HG03039 (cell line): ENCODE measurements around the gene DACH2.

ENCODE experiments used
- ATAC-seq: cut with Tn5 transposase; IDR thresholded peaks from one replicate; pipeline ENCODE4 v1.9.1; 2021; ENCODE audit warnings: mild to moderate bottlenecking, moderate library complexity; ENCODE audit not compliant: unreplicated experiment

Gene DACH2

DNA sequence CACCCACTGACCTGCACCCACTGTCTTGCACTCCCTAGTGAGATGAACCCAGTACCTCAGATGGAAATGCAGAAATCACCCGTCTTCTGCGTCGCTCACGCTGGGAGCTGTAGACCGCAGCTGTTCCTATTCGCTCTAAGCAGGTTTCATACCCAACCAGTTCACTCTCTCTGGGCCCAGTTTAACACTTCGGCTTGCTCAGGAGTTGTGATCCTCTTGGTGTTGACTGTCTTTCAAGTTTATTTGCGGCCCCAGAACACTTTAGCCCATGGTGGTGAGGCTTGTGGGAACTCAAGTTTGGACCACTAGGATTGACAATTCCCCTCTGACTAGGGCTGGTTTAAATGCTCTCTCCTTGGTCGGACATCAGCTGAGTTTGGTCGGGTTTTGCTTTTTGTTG is 147.0 kb downstream of the DACH2 start:
- no peak for ATAC-seq

DNA sequence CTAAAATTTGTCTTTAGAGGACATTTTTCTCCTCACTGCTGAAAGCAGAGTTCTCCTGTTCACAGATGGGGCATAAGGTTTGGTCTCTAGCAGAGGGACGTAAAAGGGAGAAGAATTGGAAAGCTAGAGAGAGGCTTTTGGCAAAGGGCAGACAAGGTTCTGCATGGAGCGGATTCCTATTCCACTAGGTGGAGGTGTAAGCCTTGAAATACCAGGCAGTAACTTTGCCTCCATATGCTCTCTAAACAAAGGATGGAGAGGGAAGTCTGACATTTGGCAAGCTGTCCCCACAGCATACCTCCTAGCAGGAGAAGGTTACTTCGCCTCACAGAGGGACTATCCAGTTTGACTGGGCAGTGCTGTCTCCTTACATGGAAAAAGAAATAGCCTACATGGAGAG is 174.7 kb downstream of the DACH2 start:
- no peak for ATAC-seq

DNA sequence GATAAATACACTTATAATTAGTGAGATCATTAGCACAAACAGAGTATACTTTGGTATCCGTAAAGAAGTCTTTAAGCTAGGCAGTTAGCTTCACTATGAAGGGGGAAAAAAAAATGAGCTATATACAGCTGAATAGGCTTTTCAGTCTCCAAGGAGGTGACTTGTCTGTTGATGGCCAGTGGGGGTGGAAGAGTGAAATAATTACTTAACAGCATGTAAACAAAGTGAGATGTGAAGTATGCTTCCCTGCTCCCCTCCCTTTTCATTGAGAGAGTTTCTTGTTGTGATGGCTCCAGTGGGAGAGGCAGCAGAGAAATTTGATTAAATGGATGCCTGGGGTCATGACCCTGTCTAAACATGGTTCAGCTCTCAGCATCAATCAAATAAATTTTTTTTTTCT is 180.9 kb downstream of the DACH2 start:
- no peak for ATAC-seq

DNA sequence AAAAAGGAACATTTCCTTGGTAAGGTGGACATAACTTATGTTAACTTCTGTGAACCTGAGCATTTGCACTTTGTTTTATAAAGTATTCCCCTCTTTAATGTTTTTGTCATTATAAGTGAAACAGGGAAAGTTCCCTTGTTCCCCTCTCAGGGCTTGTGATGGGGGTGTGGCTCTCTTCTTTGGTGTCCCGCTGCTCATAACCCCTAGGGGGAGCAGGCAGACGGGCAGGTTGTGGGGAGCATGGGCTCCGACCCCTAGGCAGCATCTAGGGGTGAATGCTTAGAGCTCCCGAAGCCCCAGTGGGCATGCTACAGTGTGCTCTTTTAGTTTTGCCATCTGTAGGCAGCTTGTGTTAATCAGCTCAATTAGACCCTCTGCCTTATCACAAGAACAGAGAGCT is 200.4 kb downstream of the DACH2 start:
- ATAC-seq, result no peak

DNA sequence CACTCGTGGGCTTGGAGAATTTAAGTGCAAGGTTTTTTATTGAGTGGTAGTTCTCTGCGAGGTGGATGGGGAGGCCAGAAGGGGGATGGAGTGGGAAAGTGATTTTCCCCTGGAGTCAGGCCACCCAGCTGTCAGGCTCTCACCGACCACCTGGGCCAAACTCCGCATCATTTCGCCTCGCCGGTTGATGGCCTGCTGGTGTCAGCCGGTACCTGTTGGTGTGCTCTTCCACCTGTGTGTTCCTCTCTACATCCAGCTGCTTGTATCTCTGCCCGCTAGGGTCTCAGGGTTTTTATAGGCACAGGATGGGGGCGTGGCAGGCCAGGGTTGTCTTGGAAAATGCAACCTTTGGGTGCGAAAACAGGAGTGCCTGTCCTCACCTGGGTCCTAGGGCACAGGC is 200.9 kb downstream of the DACH2 start:
- ATAC-seq, result no peak

DNA sequence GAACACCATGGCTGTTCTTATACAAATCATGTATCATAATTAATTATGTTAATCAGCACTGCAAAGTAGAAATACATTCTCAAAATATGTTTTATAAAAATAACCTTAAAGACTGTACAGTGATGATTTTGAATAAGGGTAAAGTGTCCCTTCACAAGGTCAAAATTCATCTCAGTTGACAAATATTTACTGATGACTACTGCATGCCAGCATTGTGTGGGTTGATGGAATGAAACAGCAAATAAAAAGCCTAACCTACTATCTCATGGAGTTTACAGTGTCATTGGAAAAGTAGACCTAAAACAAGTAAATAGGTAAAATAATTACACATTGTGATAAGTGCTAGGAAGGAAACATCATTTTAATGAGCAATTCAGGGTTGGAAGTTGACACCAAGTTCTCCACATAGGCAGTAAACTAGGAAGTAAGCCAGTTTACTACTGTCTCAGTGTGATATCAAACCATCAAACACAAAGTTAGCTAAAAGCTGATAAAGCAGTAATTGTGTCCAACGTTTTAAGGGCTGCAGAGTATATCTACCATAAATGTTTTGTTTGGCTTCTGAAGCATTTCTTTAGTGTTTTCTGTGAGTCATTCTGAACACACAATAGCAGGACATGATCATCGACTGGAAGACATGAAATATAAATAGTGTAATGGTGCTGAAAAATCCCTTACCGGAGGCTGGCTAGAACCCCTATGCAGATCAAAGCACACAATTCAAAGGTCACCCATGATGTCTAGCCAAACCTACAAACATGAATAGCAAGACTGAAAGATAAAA is 221.8 kb downstream of the DACH2 start:
- ATAC-seq, result no peak

DNA sequence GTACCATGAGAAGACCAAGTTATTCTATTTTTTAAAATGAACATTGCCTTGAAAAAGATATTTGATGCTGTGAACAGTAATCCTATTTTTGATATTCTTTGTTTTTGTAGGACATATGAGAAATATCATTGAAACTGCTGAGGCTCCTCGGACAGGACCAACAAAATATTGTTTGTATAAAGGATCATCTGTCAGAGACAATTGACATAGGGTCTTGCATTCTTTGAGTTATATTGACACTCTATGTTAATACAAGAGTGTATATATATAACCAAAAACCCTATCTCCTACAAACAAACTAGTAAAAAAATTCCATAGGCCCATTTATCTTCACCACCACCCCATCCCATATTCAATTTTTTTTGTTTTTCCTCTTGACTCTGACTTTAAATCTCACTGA is 222.7 kb downstream of the DACH2 start:
- no peak for ATAC-seq

DNA sequence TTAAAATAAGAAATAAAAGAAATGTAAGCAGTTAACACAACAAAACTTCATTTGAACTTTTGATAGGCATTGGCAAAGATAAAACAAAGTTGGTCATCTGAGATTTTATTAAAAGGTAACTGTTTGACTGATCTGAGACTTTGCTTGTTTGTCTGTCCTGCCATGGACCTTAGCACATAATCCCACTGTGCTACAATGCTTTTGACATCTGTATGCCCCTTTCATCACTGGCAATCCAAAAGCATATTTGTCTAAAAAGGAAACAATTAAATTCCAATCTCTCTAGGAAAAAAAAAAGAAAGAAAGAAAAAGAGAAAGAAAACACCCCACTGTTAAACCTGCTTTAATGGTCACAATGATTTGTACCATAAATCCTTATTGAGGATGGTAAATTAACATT is 231.0 kb downstream of the DACH2 start:
- ATAC-seq, result no peak

DNA sequence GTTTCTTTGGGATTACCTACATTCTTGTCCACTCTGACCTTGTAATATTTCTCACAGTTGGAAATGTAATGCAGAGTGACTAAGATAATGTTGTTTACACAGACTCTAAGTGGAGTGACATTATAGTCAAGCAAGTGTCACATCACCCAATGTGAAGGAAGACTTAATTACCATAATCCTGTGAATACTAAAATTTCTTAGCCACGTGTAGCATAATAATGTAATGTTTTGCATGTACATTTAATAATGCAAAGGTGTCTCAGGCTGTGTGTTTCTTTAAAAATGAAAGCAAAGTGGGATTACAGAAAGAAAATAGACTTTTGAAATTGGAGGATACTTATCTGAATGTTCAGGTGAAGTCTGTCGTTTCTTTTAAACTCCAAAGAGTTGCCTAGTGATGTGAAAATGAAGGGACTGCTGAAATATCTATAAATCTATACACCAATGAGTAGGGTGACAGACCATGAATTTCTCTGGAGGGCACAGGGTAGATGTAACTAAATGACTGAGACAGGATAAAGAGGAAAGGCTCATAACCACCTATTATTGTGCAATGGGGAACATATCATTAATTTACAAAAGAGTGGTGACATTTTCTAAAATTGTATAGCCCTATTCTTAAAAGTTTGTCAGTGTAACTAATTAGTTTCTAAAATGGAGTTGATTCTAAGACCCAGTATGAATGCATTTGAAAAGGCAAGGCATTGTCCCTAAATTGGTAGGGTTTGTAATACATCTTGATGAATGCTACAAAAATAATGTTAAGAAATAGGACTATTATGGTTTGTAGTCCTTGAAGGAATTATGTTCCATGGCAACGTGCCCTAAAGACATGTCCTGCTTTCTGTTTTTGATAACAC is 235.7 kb downstream of the DACH2 start:
- no peak for ATAC-seq

DNA sequence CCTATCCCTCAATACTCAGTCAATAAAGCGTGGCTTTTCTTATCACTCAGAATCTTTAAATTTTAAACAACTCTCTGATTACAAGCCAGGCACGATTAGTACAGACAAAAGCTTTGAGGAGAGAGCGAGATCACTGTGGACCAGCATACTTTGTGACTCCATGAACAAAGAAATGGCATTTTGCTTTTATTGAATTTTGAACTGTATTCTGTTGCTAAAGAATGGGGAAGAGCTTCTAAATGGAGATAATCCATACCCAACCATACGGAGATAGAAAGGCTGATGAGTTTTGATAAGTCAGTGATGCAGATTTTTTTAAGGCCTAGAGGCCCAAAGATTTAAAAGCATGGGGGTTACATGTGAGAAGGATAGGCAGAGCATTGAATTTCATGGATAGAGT is 259.1 kb downstream of the DACH2 start:
- ATAC-seq, result no peak

DNA sequence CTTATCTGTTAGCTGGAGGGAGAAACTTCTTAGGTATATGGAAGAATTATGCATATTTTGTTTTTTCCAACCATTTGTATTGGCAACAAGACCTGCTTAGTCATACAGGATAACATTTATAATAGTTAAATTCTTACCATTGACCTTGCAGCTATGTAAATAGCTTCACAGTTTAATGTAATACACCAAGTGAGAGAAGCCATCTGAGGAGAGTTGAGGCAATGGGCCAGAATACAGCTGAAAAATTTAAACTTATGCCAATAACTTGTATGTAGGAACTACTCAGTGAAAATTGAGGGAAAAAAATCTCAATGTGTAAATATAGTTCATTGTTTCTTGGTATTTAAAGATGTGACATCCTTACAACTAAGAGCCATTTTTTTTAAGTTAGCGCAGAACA is 273.5 kb downstream of the DACH2 start:
- no peak for ATAC-seq

DNA sequence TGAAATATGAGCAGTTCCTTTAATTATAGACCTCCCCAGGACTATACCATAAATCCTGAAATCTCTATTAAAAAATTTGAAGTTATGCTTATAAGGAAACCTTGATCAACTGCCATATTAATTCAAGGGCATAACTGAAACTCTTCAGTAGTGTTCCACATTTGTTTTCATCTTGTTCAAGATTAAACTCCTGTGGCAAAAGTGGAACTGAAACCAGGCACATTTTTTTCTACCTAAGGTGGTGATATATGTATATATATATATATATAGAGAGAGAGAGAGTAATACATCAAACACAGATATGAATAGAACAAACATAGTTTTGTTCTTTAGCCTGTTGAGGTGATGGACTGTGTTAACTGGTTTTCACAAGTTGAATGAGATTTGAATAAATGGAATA is 287.9 kb downstream of the DACH2 start:
- ATAC-seq, result no peak

DNA sequence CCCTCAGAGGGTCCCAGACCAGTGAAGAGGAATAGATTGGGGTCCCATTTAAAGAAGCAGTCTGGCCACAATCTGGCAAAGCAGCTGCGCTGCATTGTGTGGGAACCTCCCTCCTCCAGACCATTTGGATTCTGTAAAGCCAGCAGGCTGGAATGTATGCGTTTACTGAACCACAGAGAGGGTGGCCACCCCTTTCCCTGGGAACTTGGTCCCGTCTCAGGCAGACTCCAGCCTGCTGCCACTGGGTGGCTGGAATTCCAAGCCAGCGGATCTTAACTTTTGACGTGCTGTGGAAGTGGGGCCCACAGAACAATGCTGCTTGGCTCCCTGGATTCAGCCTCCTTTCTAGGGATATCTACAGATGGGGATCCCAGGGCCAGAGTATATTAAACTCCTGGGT is 307.2 kb downstream of the DACH2 start:
- no peak for ATAC-seq

DNA sequence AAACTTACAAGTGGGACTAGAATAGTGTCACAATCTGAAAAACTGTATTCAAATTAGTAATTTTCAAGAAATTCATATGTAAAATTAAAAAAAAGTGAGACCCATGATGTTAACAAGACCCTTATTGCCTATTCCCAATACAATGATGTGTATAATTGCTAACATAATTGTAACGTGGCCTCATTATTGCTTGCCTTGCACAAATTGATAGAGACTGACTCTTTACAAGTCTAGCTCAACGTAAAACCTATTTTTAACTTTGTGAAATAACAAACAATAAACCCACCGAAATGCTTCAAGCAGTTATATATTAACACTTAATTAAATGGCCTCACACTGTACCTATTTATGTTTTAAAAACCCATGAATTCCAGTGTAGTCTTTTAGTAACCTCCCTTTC is 312.5 kb downstream of the DACH2 start:
- no peak for ATAC-seq

DNA sequence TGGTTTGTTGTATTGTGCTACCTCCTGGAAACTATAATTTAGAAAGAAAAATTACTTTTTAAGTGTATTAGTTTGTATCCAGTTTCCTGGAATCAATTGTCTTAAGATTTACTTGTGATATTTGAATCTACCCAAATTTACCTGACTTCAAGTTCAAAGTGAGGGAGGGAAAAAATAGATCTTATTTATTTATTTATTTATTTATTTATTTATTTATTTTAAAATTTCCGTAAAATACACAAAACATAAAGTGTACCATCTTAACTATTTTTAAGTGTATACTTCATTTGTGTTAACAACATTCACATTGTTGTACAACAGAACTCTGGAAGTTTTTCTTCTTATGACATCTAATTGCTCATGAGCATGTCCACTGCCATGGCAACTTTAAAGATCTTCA is 356.0 kb downstream of the DACH2 start:
- ATAC-seq, result no peak

DNA sequence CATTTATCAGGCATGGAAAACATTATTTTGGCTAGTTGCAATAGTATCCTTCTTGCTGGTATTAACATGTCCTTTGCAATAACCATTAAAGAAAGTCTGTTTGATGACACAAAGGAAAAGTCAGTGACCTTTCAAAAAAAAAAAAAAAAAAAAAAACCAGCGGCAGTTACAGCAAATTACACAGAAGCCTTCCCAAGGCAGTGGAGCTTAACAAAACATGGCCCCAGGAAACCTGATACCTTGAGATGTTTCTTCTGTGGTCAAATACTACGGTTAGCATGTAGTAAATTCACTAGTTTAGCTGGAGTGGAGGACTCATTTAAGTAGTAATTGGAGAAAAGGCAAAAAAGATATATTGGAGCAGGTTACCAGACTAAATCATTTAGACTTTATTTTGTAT is 359.1 kb downstream of the DACH2 start:
- no peak for ATAC-seq

DNA sequence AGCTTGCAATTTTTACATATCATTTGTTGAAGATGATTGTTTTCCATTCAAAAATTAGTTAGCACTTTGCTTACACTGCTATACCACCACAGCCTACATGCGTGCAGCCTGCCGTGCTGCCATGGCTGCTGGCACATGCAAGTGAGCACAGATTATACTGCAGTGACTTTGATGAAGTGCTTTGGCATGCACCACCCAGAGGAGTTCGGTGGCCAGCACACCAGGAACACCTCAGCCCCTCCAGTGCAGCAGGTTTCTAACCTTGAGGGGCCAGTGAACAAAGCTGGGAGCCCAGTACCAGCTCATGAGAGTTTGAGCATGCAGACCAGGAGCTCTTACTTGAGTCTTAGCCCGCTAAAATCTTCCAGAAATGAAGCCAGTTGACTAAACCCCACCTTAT is 431.5 kb downstream of the DACH2 start:
- ATAC-seq, result no peak

DNA sequence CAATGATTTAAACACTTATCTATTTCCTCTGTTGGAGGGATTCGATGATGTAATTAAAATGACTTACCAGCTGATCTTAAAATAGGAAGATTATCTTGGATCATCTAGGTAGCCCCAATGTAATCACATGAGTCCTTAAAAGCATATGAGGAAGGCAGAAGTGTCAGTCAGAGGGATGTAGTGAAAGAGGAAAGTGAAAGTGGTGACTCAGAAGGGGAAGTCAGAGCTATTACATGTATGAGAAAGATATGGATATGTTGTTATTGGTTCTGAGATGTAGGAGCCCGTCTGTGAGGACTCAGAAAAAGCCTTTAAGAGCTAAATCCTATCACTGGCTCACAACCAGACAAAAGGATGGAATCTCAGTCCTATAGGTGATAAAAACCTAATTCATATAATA is 456.4 kb downstream of the DACH2 start:
- no peak for ATAC-seq

DNA sequence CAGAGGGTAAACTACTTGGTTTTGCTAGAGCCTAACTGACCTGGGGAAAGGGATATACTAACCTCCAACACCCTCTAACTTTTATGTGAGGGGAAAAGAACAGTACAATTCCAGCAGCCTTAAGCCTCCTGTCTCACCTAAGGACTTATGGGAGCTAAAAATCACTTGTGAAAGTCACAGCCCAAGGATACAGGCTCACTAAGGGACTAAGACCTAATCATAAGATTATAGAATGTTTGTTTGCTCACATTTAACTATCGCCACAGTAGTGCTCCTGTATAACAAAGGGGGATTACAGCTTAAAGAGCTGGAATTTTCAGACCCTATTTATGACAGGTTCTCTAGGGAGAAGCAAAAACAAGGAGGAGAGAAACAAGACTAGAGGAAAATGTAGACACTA is 548.7 kb downstream of the DACH2 start:
- no peak for ATAC-seq

DNA sequence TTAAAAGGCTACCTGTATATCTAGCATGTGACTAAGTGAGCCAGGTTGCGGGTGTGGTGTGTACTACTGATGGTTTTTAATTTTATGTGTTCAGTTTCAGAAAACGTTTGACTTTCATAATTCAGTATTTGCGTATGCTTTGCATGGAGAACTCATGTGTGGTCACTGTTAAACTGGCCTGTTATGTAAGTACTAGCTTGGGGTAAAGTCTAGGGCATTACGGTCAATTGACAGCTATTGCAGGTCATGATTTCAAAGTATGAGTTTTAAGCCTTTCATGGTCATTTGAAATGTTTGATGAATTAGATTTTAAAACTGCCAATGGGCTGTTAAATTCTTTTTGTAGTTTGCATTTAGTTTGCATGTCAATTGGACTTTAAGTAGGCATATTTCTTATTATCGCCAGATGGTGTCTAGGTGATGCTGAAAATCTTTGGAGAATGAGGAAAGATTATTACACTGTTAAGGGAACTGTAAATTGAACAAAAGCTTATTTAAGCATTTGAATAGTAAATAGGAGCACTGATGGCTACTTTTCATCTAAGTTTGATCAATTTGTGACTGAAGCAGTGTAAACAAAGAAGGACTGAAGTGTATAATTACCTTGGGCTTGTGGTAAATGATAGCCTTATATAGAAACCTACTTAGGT is 563.4 kb downstream of the DACH2 start:
- ATAC-seq, result no peak

DNA sequence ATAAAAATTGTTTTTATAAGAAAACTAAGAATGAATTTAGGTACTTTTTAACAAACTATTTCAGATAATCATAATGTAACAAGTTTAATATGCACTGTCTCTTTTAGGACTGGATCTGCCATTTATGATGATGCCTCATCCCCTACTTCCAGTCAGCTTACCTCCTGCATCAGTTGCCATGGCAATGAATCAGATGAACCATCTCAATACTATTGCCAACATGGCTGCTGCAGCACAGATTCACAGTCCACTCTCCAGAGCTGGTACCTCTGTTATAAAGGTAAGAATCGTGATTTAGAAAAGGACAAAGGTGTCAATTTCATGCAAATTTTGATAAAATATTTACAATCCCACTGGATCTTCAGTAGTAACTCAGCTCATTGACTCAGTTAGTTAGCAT is 566.2 kb downstream of the DACH2 start:
- ATAC-seq, result no peak

DNA sequence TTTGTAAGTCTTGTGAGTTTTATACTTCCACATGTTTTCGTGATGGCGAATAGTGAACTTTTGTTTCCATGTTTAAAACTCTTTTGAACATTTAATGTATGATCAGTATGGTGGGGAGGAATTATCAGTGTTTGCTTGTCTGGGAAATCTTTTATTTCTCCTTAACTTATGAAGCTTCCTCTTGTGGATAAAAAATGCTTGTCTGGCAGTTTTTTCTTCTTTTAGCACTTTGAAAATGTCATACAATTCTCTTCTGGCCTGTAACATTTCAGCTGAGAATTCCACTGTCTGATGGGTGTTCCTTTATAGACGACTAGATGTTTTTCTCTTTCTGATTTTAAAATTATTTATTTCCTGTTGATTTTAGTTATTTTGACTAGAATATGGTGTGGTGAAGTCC is 576.0 kb downstream of the DACH2 start:
- no peak for ATAC-seq
